Measurements from ENCODE around the gene USP30. TPM values are rescaled to one million over a fixed set of nuclear protein-coding genes. Genes with fewer than 3 reads are reported as not detected.
A peak's percentile ranks its signal among the peaks of the same experiment; 100 is the strongest.

USP30 gene
- total RNA-seq, 1 donor from 2014 or later, result 17.6 TPM

- H3K27ac ChIP-seq, result no peak overlapping the region
These were observed 45.8 kb downstream of the USP30 start for GRCh38 chr12:109098183-109098604.

GRCh38 chr12:109098651-109099050 lies 46.3 kb downstream of the USP30 start:
- H3K27ac Mint-ChIP-seq, result no peak overlapping the region
- Histone ChIP-seq H3K4me3 (peak overlapping the region; percentile 73), H2AFZ (replicated peaks) (peak overlapping the region; percentile 7), H3K4me2 (peak overlapping the region; percentile 85), H3K9me3 (ENCODE audit: low read depth) (no peaks in the 10 kb centered on the region), H4K20me1 (ENCODE audit: low read depth) (peaks cover 16% of the 10 kb centered on the region), H3K27ac (no peak overlapping the region), H3F3A (ENCODE audit: low read depth) (peaks cover 14% of the 10 kb centered on the region), H3K27me3 (no peaks in the 10 kb centered on the region), H3K79me2 (ENCODE audit: low read depth) (peaks cover 39% of the 10 kb centered on the region), H3K36me3 (peaks cover 3% of the 10 kb centered on the region), H3K9ac (peak overlapping the region; percentile 29), H3K4me1 (peaks cover 5% of the 10 kb centered on the region)
- peak overlapping the region; percentile 90 for H3K4me3 Mint-ChIP-seq
- H3K27me3 Mint-ChIP-seq (ENCODE audit: insufficient read depth, low read depth), result peaks cover 6% of the 10 kb centered on the region
- DNase-seq (ENCODE audit: low spot score), result peak; percentile 31
- H3K4me1 Mint-ChIP-seq, result peaks cover 22% of the 10 kb centered on the region
- peaks cover 23% of the 10 kb centered on the region for H3K36me3 Mint-ChIP-seq
- no peaks in the 10 kb centered on the region for H3K9me3 Mint-ChIP-seq
- TF ChIP-seq CTCF (IDR thresholded peaks at IDR 0.05) (no peak), EZH2 (IDR thresholded peaks at IDR 0.05) (no peak), EZH2phosphoT487 (IDR thresholded peaks at IDR 0.05) (no peak)

More at GRCh38 chr12:109098183-109098604, 45.8 kb downstream of the USP30 start:
- H3K4me2 ChIP-seq, result peak overlapping the region; percentile 85
- Mint-ChIP-seq H3K27me3 (ENCODE audit: insufficient read depth, low read depth) (peaks cover 6% of the 10 kb centered on the region), H3K36me3 (peaks cover 21% of the 10 kb centered on the region), H3K27ac (no peak overlapping the region), H3K4me3 (peak overlapping the region; percentile 90), H3K9me3 (no peaks in the 10 kb centered on the region), H3K4me1 (peaks cover 27% of the 10 kb centered on the region)
- H3K9ac ChIP-seq, result peak overlapping the region; percentile 29
- H3K36me3 ChIP-seq, result peaks cover 3% of the 10 kb centered on the region
- peaks cover 39% of the 10 kb centered on the region for H3K79me2 ChIP-seq (ENCODE audit: low read depth)
- peaks cover 14% of the 10 kb centered on the region for H3F3A ChIP-seq (ENCODE audit: low read depth)
- H2AFZ ChIP-seq (replicated peaks), result peak overlapping the region; percentile 7
- H3K4me3 ChIP-seq, result peak overlapping the region; percentile 73
- H3K27me3 ChIP-seq, result no peaks in the 10 kb centered on the region
- H3K9me3 ChIP-seq (ENCODE audit: low read depth), result no peaks in the 10 kb centered on the region
- H4K20me1 ChIP-seq (ENCODE audit: low read depth), result peaks cover 16% of the 10 kb centered on the region
- TF ChIP-seq EZH2phosphoT487 (IDR thresholded peaks at IDR 0.05), result no peak
- TF ChIP-seq EZH2 (IDR thresholded peaks at IDR 0.05), result no peak
- no peak for TF ChIP-seq CTCF (IDR thresholded peaks at IDR 0.05)
- no peak for DNase-seq (ENCODE audit: low spot score)
- peaks cover 5% of the 10 kb centered on the region for H3K4me1 ChIP-seq

GRCh38 chr12:109099431-109100020 lies 47.1 kb downstream of the USP30 start:
- H3K4me1 Mint-ChIP-seq, result peaks cover 19% of the 10 kb centered on the region
- peaks cover 39% of the 10 kb centered on the region for H3K79me2 ChIP-seq (ENCODE audit: low read depth)
- H3K27ac Mint-ChIP-seq, result no peak overlapping the region
- no peak overlapping the region for H2AFZ ChIP-seq (replicated peaks)
- peaks cover 28% of the 10 kb centered on the region for H3K36me3 Mint-ChIP-seq
- H3K9me3 ChIP-seq (ENCODE audit: low read depth), result no peaks in the 10 kb centered on the region
- H3K27ac ChIP-seq, result no peak overlapping the region
- H3K4me3 ChIP-seq, result peak overlapping the region; percentile 73
- H3K27me3 Mint-ChIP-seq (ENCODE audit: insufficient read depth, low read depth), result peaks cover 4% of the 10 kb centered on the region
- H3K27me3 ChIP-seq, result no peaks in the 10 kb centered on the region
- H4K20me1 ChIP-seq (ENCODE audit: low read depth), result peaks cover 18% of the 10 kb centered on the region
- peak overlapping the region; percentile 90 for H3K4me3 Mint-ChIP-seq
- H3K9me3 Mint-ChIP-seq, result no peaks in the 10 kb centered on the region
- DNase-seq (ENCODE audit: low spot score), result no peak
- no peak overlapping the region for H3K9ac ChIP-seq
- peaks cover 5% of the 10 kb centered on the region for H3K4me1 ChIP-seq
- H3F3A ChIP-seq (ENCODE audit: low read depth), result peaks cover 14% of the 10 kb centered on the region
- peaks cover 3% of the 10 kb centered on the region for H3K36me3 ChIP-seq
- H3K4me2 ChIP-seq, result peak overlapping the region; percentile 85
- TF ChIP-seq EZH2phosphoT487 (IDR thresholded peaks at IDR 0.05) (no peak), EZH2 (IDR thresholded peaks at IDR 0.05) (no peak)

GRCh38 chr12:109100741-109101140 lies 48.4 kb downstream of the USP30 start:
- Mint-ChIP-seq H3K36me3 (peaks cover 34% of the 10 kb centered on the region), H3K4me3 (no peak overlapping the region), H3K27ac (no peak overlapping the region), H3K27me3 (ENCODE audit: insufficient read depth, low read depth) (peaks cover 4% of the 10 kb centered on the region), H3K4me1 (peaks cover 17% of the 10 kb centered on the region), H3K9me3 (no peaks in the 10 kb centered on the region)
- Histone ChIP-seq H3K27me3 (no peaks in the 10 kb centered on the region), H3F3A (ENCODE audit: low read depth) (peaks cover 14% of the 10 kb centered on the region), H3K79me2 (ENCODE audit: low read depth) (peaks cover 39% of the 10 kb centered on the region), H3K4me3 (no peak overlapping the region), H3K27ac (no peak overlapping the region), H3K9me3 (ENCODE audit: low read depth) (no peaks in the 10 kb centered on the region), H2AFZ (replicated peaks) (no peak overlapping the region), H3K36me3 (peaks cover 3% of the 10 kb centered on the region), H4K20me1 (ENCODE audit: low read depth) (peaks cover 21% of the 10 kb centered on the region), H3K4me2 (no peak overlapping the region), H3K4me1 (peaks cover 5% of the 10 kb centered on the region), H3K9ac (no peak overlapping the region)
- TF ChIP-seq CTCF (IDR thresholded peaks at IDR 0.05), result no peak
- no peak for TF ChIP-seq EZH2phosphoT487 (IDR thresholded peaks at IDR 0.05)
- no peak for TF ChIP-seq EZH2 (IDR thresholded peaks at IDR 0.05)
- DNase-seq (ENCODE audit: low spot score), result no peak

All from neural progenitor cell (in vitro differentiated cells).